Spleen (tissue), 11 donors: ENCODE measurements around the gene CARD19. TPM values are rescaled to one million over a fixed set of nuclear protein-coding genes. Genes with fewer than 3 reads are reported as not detected.

ENCODE experiments used
- DNase-seq: peaks from one replicate; pipeline ENCODE4 v3.0.0-alpha.2; 2020
- H3K27ac ChIP-seq, 8 donors: fragments of 200-600 bp; sonication (generic) in 7 of 8; 1 replicate in 4 of 8; 2 replicates in 4 of 8; pipeline versions ENCODE4 v1.5.0 to v1.8.0; 2016 to 2021; ENCODE audit warnings: inconsistent platforms in 4 of 8, mild to moderate bottlenecking in 4 of 8, moderate library complexity in 1 of 8
- H3K27me3 ChIP-seq, 7 donors: fragments of 200-600 bp; sonication (generic) in 6 of 7; replicated peaks in 1 of 7; 1 replicate in 4 of 7; 2 replicates in 3 of 7; pipeline versions ENCODE4 v1.5.0 to v1.8.0; 2016 to 2021; ENCODE audit warnings: inconsistent platforms in 3 of 7, mild to moderate bottlenecking in 1 of 7
- H3K36me3 ChIP-seq, 6 donors: fragments of 200-600 bp; sonication (generic) in 5 of 6; 1 replicate in 4 of 6; 2 replicates in 2 of 6; pipeline versions ENCODE4 v1.5.0 to v1.8.0; 2016 to 2021; ENCODE audit warnings: inconsistent platforms in 2 of 6
- H3K4me1 ChIP-seq, 6 donors: fragments of 200-600 bp; sonication (generic) in 5 of 6; 1 replicate in 3 of 6; 2 replicates in 3 of 6; pipeline versions ENCODE4 v1.5.0 to v1.8.0; 2016 to 2021; ENCODE audit warnings: inconsistent platforms in 3 of 6
- H3K4me3 ChIP-seq, 8 donors: fragments of 200-600 bp; sonication (generic) in 7 of 8; 1 replicate in 4 of 8; 2 replicates in 4 of 8; pipeline versions ENCODE4 v1.5.0 to v1.8.0; 2016 to 2021; ENCODE audit warnings: inconsistent platforms in 4 of 8, mild to moderate bottlenecking in 4 of 8, moderate library complexity in 2 of 8
- H3K9me3 ChIP-seq, 8 donors: fragments of 200-600 bp; sonication (generic) in 7 of 8; 1 replicate in 4 of 8; 2 replicates in 4 of 8; pipeline versions ENCODE4 v1.5.0 to v1.8.0; 2016 to 2021; ENCODE audit warnings: inconsistent platforms in 4 of 8
- POLR2A ChIP-seq, 3 donors: fragments of 450-650 bp; IDR thresholded peaks; one replicate each; pipeline ENCODE4 v1.5.1; 2017; ENCODE audit warnings: antibody characterized with exemption in 3 of 3, mild to moderate bottlenecking in 1 of 3
- POLR2AphosphoS5 ChIP-seq, 3 donors: sonication (generic); formaldehyde crosslinking; IDR thresholded peaks; one replicate each; pipeline ENCODE4 v1.5.1; 2017; ENCODE audit warnings: antibody characterized with exemption in 3 of 3
- WGBS, 5 donors: extraction: QIAGEN DNeasy Blood & Tissue Kit in 3 of 5; methylation state at CpG; one replicate each; pipeline versions ENCODE4 v1.1.5 to v1.1.7; 2013 to 2018; 5-methylcytosine and 5-hydroxymethylcytosine counted together
- intact Hi-C: fragments of 100-400 bp; cut with DNase I; formaldehyde crosslinking; loops from one replicate; pipeline ENCODE4 v1.15.0; 2023; ENCODE audit warnings: low total_unique reads
- polyA plus RNA-seq, 3 donors: library from polyadenylated mRNA; stranded (reverse); fragments of 200-250 nt; gene quantifications; one replicate each; pipeline ENCODE4 v1.2.1, GENCODE V29; 2013
- total RNA-seq, 7 donors: library from RNA; depleted of rRNA in 3 of 7; stranded (reverse); fragments of >200 nt in 3 of 7; fragmentation: NEBNext Ultra II Directional in 4 of 7; extraction: Animal tissue kit (Norgen Biotek cat#: 25700) in 4 of 7; gene quantifications; one replicate each; pipeline versions ENCODE4 v1.1.0 to v1.2.1, GENCODE V29; 2016 to 2021
- TF ChIP-seq, protein P1 (sequence below), 11 experiments: fragments of 200-600 bp in 7 of 11; fragments of 450-650 bp in 4 of 11; sonication (generic) in 4 of 11; IDR thresholded peaks in 8 of 11; conservative IDR thresholded peaks in 3 of 11; 1 replicate in 7 of 11; 2 replicates in 4 of 11; pipeline versions ENCODE4 v1.4.0 to v1.8.0; 2016 to 2021; ENCODE audit warnings: antibody characterized with exemption in 11 of 11, inconsistent platforms in 4 of 11, mild to moderate bottlenecking in 1 of 11
- donor health status: healthy with polysubstance abuse.
- donor health status: DM: no; HTN: no; CAD: no; lungs with moderate emphysema.
- donor health status: DM: no; HTN: no; CAD: no.
- donor health status: Bipolar disorder and iron deficiency.
- donor health status: healthy.
- donor health status: DM: no; HTN: no; CAD: no.
- donor health status: DM: yes; HTN: yes; CAD: no.

Gene CARD19
- total and polyA plus RNA-seq, 10 donors = 21.7 to 78.8 (median 39.2) TPM

- peak; percentile 78 for DNase-seq
- peak overlapping the region; percentile 17 to 98 (median 92) for H3K27ac ChIP-seq
- intact Hi-C loops = no loop called here
These were observed 32.1 kb downstream of the CARD19 start for GRCh38 chr9:93128011-93128714.

DNA sequence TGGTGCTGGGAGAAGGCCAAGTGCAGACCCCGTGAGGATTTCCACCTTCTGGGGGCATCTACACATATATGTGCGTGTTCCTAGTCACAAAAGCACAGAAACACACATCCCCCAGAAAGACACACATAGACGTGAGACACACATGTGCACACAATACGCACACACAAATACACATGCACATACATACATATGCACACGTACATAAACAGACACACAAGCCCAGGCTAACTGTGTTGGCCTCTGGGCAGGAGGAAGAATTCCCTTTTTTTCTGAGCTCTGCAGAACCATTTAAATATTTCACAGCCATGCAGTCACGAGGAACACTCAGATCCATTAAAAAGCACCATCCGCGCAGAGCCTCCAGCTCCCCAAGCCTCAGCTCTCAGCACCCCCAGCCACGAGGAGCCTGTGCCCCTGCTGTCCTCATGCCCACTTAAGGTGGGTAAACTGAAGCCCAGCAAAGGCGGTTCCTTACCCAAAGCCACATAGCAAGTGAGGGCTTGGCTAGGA is 32.8 kb downstream of the CARD19 start:
- Histone ChIP-seq H3K9me3 (no peaks in the 10 kb centered on the region), H3K4me3 (peak overlapping the region in 1 of 8 donors; percentile 24), H3K27ac (peak overlapping the region; percentile 66 to 98 (median 92)), H3K36me3 (peaks cover 0 to 46% (median 10%) of the 10 kb centered on the region in 6 donors), H3K27me3 (no peaks in the 10 kb centered on the region), H3K4me1 (peaks cover 71 to 99% (median 88%) of the 10 kb centered on the region in 6 donors)
- intact Hi-C loops = no loop called here
- TF ChIP-seq, protein P1, sequence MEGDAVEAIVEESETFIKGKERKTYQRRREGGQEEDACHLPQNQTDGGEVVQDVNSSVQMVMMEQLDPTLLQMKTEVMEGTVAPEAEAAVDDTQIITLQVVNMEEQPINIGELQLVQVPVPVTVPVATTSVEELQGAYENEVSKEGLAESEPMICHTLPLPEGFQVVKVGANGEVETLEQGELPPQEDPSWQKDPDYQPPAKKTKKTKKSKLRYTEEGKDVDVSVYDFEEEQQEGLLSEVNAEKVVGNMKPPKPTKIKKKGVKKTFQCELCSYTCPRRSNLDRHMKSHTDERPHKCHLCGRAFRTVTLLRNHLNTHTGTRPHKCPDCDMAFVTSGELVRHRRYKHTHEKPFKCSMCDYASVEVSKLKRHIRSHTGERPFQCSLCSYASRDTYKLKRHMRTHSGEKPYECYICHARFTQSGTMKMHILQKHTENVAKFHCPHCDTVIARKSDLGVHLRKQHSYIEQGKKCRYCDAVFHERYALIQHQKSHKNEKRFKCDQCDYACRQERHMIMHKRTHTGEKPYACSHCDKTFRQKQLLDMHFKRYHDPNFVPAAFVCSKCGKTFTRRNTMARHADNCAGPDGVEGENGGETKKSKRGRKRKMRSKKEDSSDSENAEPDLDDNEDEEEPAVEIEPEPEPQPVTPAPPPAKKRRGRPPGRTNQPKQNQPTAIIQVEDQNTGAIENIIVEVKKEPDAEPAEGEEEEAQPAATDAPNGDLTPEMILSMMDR (IDR thresholded peaks at IDR 0.05 in 8 of 11, conservative IDR thresholded peaks at IDR 0.05 in 3 of 11) = no peak
- TF ChIP-seq POLR2A (IDR thresholded peaks at IDR 0.05) (no peak), POLR2AphosphoS5 (IDR thresholded peaks at IDR 0.05) (no peak)
- WGBS, 5 donors = 79 to 87% (median 84%) methylated on average over 8 to 10 of the region's 10 CpGs
- DNase-seq = no peak

More at GRCh38 chr9:93128011-93128714, 32.1 kb downstream of the CARD19 start:
- Histone ChIP-seq H3K36me3 (peaks cover 0 to 52% (median 14%) of the 10 kb centered on the region in 6 donors), H3K27me3 (no peaks in the 10 kb centered on the region), H3K4me3 (peak overlapping the region in 1 of 8 donors; percentile 15), H3K4me1 (peaks cover 70 to 99% (median 85%) of the 10 kb centered on the region in 6 donors), H3K9me3 (no peaks in the 10 kb centered on the region)
- WGBS, 5 donors = 71 to 81% (median 79%) methylated on average over 11 to 14 of the region's 14 CpGs
- TF ChIP-seq, protein P1 (IDR thresholded peaks at IDR 0.05 in 8 of 11, conservative IDR thresholded peaks at IDR 0.05 in 3 of 11) = no peak
- peak in 2 of 3 donors; percentile 37 to 46 for TF ChIP-seq POLR2AphosphoS5 (IDR thresholded peaks at IDR 0.05)
- TF ChIP-seq POLR2A (IDR thresholded peaks at IDR 0.05) = no peak

- 33 to 75% (median 61%) methylated on average over 3 to 8 of the region's 8 CpGs for WGBS, 5 donors
- Histone ChIP-seq H3K27ac (peak overlapping the region; percentile 64 to 98 (median 92)), H3K36me3 (peaks cover 0 to 41% (median 5%) of the 10 kb centered on the region in 6 donors), H3K4me3 (peak overlapping the region in 1 of 8 donors; percentile 24), H3K9me3 (no peaks in the 10 kb centered on the region), H3K27me3 (no peaks in the 10 kb centered on the region), H3K4me1 (peaks cover 71 to 97% (median 86%) of the 10 kb centered on the region in 6 donors)
- intact Hi-C loops = no loop called here
- DNase-seq = peak; percentile 89
- TF ChIP-seq POLR2AphosphoS5 (IDR thresholded peaks at IDR 0.05) (peak; percentile 92 to 95 (median 93)), POLR2A (IDR thresholded peaks at IDR 0.05) (no peak)
- TF ChIP-seq, protein P1 (IDR thresholded peaks at IDR 0.05 in 8 of 11, conservative IDR thresholded peaks at IDR 0.05 in 3 of 11) = no peak
These were observed 33.3 kb downstream of the CARD19 start for GRCh38 chr9:93129286-93129685.
